Retina (tissue), 1 donor: Measurements from ENCODE around the gene PLXNA4.

ENCODE experiments used
- DNase-seq: peaks from one replicate; pipeline ENCODE4 v3.0.0-alpha.2; 2016

The PLXNA4 gene

GRCh38 chr7:132564090-132564489, 12.2 kb downstream of the PLXNA4 start:
- DNase-seq, result no peak

- DNase-seq, result no peak
Measured at GRCh38 chr7:132562690-132563089, 13.6 kb downstream of the PLXNA4 start.

DNA sequence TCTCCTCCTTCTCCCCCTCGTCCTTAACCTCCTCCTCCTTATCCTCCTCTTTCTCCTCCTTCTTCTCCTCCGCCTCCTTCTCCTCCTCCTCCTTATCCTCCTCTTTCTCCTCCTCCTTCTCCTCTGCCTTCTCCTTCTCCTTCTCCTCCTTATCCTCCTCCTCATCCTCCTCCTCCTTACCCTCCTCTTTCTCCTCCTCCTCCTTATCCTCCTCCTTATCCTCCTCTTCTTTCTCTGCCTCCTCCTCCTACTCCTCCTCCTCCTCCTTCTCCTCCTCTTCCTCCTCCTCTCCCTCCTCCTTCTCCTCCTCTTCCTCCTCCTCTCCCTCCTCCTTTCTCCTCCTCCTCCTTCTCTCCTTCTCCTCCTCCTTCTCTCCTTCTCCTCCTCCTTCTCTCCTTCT, 14.5 kb downstream of the PLXNA4 start:
- DNase-seq, result no peak

DNA sequence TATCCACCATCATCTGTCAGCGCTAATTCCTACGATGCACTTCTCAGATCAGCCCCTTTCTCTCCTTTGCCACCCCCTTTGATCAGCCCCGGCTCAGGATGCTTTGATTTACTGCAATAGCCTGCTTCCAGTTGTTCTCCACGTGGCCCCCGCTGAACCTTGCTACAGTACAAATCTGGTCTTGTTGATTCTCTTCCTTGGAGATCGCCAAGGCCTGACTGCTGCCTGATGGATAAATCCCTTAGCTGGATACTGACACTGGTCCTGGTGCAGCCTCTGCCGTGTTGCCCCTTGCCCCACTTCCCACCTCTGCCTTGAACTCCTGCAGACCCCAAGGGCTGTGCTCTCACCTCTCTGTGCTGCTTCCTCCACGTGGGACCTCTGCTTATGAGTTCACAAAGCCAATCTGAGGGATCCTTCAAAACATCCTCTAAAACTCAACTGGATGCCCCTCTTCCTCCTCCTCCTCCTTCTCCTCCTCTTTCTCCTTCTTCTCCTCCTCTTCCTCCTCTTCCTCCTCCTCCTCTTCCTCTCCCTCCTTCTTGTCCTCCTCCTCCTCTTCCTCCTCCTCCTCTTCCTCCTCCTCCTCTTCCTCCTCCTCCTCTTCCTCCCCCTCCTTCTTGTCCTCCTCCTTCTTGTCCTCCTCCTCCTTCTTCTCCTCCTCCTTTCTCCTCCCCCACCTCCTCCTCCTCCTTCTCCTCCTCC, 15.3 kb downstream of the PLXNA4 start:
- DNase-seq, result no peak

- DNase-seq, result no peak
Measured at GRCh38 chr7:132560105-132560504, 16.2 kb downstream of the PLXNA4 start.

- no peak for DNase-seq
Measured at GRCh38 chr7:132558815-132559214, 17.5 kb downstream of the PLXNA4 start.

- no peak for DNase-seq
Measured at GRCh38 chr7:132557489-132558044, 18.7 kb downstream of the PLXNA4 start.

DNA sequence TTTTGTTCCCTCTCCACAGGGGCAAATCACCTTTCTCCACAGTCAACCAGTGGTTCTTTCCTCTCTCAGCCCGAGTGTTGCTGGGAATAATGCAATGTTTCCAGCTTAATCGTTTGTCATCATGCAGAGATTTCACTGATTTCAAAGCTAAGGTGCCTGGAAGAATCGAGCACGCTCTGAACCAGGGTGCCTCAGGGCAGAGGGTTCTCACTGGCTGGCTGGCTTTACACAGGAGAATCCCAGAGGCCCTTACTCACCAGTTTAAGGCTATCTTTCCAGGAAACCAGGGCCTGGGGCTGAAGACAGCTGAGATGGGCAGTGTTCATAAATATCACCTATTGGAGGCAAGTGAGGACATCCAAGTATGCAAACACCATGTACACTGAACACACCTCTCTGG, 21.8 kb downstream of the PLXNA4 start:
- no peak for DNase-seq

GRCh38 chr7:132553031-132553430, 23.2 kb downstream of the PLXNA4 start:
- DNase-seq, result no peak

DNA sequence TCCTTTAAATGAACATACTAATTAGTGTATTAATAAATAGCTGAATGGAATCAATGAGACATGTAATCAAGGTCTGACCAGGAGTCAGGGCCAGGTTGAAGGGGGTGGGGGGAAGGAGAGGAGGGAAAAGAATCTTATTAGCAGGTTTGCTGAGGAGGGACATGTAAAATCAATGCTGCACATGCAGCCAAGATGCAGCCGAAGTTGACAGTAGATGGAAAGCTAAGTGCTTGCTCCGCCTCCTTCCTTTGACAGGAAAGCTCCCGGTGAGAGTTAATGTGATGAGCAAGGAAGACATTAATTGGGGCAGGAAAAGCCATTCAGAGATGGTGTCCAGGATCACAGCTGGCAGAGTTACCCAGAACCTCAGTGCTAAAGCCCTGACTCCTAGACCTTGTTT, 24.4 kb downstream of the PLXNA4 start:
- DNase-seq, result no peak

DNA sequence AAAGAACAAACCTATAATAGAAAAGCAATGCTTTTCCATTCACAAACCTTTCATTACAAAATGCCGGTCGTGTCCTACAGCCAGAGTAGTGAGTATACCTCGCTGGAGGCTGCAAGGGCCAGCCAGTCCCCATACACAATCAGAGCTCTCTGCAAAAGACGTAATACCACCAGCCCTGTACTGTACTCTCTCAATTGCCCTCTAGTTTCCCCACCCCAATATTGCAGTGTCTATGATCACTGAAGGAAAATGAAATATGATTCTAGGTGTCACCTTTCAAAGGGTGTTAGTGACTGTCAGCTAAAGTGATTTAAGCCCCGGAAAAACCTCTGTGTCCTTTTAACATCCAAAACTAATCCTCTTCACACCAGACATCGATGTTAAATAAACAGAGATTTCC, 24.8 kb downstream of the PLXNA4 start:
- DNase-seq, result no peak

- DNase-seq, result no peak
Measured at GRCh38 chr7:132548489-132549078, 27.7 kb downstream of the PLXNA4 start.

GRCh38 chr7:132547821-132548220, 28.4 kb downstream of the PLXNA4 start:
- no peak for DNase-seq

DNA sequence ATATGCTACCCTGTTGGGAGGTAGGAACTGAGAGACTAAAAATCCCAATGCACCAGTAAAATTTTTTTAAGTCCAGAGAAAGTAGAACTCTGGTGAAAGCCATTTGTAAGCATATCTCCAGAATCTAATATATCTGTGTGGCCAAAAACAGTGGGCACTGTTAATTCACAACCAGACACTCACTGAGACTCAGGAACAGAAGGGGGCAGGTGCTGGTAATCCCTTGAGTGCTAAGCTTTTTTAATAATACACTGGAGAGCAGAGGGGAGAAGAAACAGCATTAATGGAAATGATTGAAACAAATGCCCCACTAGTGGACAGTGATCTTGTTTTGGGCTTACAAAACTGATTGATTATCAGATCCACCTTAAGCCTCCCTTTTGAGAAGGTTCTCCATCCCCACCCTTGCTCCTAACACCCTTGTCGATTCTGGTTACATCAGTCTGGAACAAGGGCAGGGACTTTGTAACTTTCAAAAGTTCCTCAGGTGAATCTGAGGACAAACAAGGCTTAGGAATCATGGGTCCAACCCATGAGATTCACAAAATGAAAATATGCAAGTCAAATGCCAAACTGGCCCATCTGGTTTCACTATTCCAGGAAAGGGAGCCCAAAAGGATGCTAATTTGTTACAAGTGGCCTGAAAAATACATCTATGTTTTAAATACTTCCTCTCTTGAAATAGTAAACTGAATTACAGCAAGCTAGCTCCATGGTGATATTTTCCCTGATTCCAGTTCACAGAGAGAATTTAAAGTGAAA, 29.7 kb downstream of the PLXNA4 start:
- no peak for DNase-seq

- no peak for DNase-seq
Measured at GRCh38 chr7:132545756-132546155, 30.5 kb downstream of the PLXNA4 start.

DNA sequence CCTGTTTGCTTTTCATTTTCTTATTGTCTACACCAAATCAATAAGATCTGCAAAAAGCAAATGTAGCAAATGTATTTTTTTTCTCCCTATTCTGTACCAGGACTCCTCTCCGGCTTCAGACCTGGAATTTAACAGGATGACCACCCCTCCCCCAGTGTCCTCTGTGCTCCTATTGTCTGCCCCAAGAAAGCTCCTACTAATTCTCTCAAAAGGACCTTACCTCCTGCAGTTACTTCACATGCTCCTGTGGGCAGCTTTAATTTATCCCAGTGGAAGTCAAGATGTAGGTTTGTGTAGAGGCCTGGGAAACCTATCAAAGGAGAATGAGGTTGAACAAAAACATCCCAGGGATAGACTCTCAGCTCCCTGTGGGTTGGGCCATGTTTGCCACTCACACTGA, 31.3 kb downstream of the PLXNA4 start:
- no peak for DNase-seq

DNA sequence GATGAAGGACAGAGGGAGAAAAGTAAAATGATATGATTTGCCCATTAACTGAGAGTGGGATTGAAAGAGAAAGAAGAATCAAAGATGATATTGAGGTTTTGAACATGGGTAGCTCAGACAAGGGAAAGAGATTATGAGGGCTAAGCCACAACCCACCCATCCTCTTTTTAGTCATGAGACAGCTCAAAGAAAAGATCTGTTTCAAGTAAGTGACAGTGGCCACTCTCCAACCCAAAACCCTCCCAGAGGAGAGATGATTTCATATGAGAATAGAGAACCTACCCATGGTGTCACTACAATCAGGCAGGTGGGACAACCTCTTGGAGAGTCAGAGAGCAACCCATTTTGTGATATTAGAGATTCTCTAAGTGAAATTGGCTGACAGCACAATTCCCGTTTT, 32.2 kb downstream of the PLXNA4 start:
- no peak for DNase-seq

GRCh38 chr7:132542895-132543294, 33.4 kb downstream of the PLXNA4 start:
- no peak for DNase-seq

- DNase-seq, result no peak
Measured at GRCh38 chr7:132541656-132542055, 34.6 kb downstream of the PLXNA4 start.

DNA sequence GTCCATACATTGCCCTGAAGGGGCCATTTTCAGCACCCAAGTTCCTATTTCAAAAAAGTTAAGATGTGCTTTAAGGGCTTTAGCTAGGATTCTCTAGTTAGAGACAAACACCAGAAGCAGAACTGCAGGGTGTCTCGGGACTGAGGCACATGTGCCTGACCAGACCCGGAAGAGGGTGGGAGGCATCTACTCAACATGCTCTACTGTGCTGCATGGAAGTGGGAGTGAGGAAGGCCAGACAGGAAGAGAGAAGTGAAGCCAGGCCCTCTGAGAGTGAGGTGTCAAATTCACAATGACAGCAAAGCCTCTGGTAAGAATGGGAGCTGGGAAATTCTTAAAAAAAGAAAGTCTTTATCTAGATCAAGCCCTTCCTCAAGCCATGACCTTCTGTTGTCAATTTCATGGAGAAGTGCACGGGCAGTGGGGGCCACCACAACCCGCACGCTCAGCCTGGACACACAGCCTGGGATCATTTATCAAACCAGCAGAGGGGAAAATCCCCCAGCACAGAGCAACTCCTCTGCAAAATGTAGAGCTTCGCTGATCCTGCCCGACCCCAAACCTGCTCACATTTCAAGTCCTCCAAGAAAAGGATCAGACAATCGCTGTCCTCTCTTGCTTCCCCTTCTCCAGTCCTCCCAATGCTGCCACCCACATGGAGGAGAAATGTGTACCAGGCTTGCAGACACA, 38.7 kb downstream of the PLXNA4 start:
- DNase-seq, result peak; percentile 12

DNA sequence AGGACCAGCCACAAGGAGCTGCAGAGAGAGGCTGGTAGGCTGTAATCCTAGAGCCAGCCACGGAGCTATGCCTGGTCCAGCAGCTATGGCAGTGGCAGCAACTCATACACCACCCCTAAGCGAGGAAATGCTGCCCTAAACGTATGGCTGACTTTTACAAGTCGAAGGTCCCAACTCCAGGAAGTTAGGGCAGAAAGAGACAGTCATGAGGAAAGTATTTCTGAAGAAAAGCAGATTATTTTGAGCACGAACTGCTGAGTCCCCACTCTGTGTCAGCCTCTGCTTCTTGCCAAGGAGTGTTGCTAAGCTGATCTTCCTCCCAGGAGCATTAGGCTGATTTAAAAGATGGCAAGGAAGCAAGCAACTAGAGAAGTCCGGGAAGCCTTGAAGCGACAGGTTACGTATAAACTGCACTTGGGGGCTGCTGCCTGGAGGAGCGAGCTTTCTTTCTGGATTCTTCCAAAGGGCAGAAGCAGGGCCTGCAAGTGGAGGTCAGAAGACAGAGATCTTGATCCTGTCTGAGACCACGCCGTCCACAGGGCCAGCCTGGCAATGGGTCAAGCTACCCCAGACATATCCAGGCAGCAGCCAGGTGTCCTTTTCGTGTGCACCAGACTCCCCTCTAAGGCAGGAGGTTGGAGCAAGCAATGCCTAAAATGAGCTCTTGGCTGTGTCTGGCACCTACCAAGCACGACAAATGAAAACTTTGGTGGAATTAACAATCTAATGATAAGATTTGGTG, 39.4 kb downstream of the PLXNA4 start:
- DNase-seq, result no peak

DNA sequence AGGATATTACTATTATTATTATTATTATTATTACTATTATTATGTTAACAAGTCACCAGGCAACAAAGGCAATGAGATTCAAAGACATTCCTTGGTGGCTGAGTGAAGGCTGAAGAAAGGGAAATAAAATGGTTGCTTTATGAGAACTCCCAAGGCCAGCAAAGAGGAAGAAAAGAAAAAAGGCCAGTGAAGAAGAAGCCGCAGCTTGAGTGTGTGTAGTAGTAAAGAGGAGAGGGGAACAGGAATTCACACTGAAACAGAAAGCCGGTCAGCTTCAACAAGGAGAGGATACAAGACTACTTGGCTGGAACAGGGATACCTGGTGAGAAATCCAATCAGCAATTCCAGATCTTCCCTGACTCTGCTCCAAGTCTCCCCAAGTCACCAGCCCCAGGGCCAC, 42.4 kb downstream of the PLXNA4 start:
- DNase-seq, result no peak

- DNase-seq, result no peak
Measured at GRCh38 chr7:132532281-132532680, 44.0 kb downstream of the PLXNA4 start.
